WTC11 (cell line): Measurements from ENCODE around the gene RSRC1. TPM values are rescaled to one million over a fixed set of nuclear protein-coding genes. Genes with fewer than 3 reads are reported as not detected.

Experiments
- ATF1 ChIP-seq: sonication (generic); formaldehyde crosslinking; IDR thresholded peaks from 2 replicates; pipeline ENCODE4 v1.8.1; 2023; ENCODE audit warnings: mild to moderate bottlenecking, moderate library complexity, missing genetic modification reagents
- ELF4 ChIP-seq: sonication (generic); formaldehyde crosslinking; IDR thresholded peaks from 2 replicates; pipeline ENCODE4 v1.8.1; 2022; ENCODE audit warnings: low read depth, mild to moderate bottlenecking, moderate library complexity, missing genetic modification reagents
- ETV6 ChIP-seq: sonication (generic); formaldehyde crosslinking; IDR thresholded peaks from 2 replicates; pipeline ENCODE4 v1.8.1; 2022; ENCODE audit warnings: mild to moderate bottlenecking, missing genetic modification reagents
- FOXK1 ChIP-seq: sonication (generic); formaldehyde crosslinking; IDR thresholded peaks from 2 replicates; pipeline ENCODE4 v1.8.0; 2022; ENCODE audit warnings: mild to moderate bottlenecking, moderate library complexity, missing genetic modification reagents
- GRHL2 ChIP-seq: fragments of 250-450 bp; sonication (Bioruptor Pico); IDR thresholded peaks from 2 replicates; pipeline ENCODE4 v1.8.0; 2022; ENCODE audit warnings: mild to moderate bottlenecking, moderate library complexity; ENCODE audit not compliant: insufficient replicate concordance, severe bottlenecking
- GTF2I ChIP-seq: fragments of 250-450 bp; sonication (Bioruptor Pico); conservative IDR thresholded peaks from 2 replicates; pipeline ENCODE4 v1.4.0; 2021; ENCODE audit warnings: mild to moderate bottlenecking
- HMGA2 ChIP-seq: fragments of 250-450 bp; sonication (Bioruptor Pico); IDR thresholded peaks from 2 replicates; pipeline ENCODE4 v1.4.0; 2021; ENCODE audit warnings: mild to moderate bottlenecking, moderate library complexity
- JAZF1 ChIP-seq: fragments of 250-450 bp; sonication (Bioruptor Pico); IDR thresholded peaks from 2 replicates; pipeline ENCODE4 v1.9.0; 2021; ENCODE audit warnings: moderate library complexity, mild to moderate bottlenecking, inconsistent platforms
- JUN ChIP-seq: sonication (generic); formaldehyde crosslinking; IDR thresholded peaks from 2 replicates; pipeline ENCODE4 v1.8.0; 2023; ENCODE audit warnings: mild to moderate bottlenecking, missing genetic modification reagents
- KAT7 ChIP-seq: sonication (generic); formaldehyde crosslinking; IDR thresholded peaks from 2 replicates; pipeline ENCODE4 v1.8.1; 2023; ENCODE audit warnings: missing genetic modification reagents, mild to moderate bottlenecking, borderline replicate concordance
- MXD4 ChIP-seq: fragments of 250-450 bp; sonication (Bioruptor Pico); IDR thresholded peaks from 2 replicates; pipeline ENCODE4 v1.8.0; 2021; ENCODE audit warnings: mild to moderate bottlenecking, moderate library complexity, borderline replicate concordance
- NR1H2 ChIP-seq: sonication (generic); formaldehyde crosslinking; IDR thresholded peaks from 2 replicates; pipeline ENCODE4 v1.9.0; 2021; ENCODE audit warnings: mild to moderate bottlenecking, moderate library complexity, missing genetic modification reagents
- SMAD3 ChIP-seq: sonication (generic); formaldehyde crosslinking; IDR thresholded peaks from 2 replicates; pipeline ENCODE4 v1.8.0; 2022; ENCODE audit warnings: missing genetic modification reagents, mild to moderate bottlenecking, borderline replicate concordance
- SMAD4 ChIP-seq: sonication (generic); formaldehyde crosslinking; IDR thresholded peaks from 2 replicates; pipeline ENCODE4 v1.8.0; 2022; ENCODE audit warnings: mild to moderate bottlenecking, missing genetic modification reagents
- TEAD4 ChIP-seq: sonication (generic); formaldehyde crosslinking; IDR thresholded peaks from 2 replicates; pipeline ENCODE4 v1.8.0; 2022; ENCODE audit warnings: mild to moderate bottlenecking, missing genetic modification reagents
- ZNF219 ChIP-seq: sonication (generic); formaldehyde crosslinking; IDR thresholded peaks from 2 replicates; pipeline ENCODE4 v1.8.0; 2023; ENCODE audit warnings: missing genetic modification reagents, mild to moderate bottlenecking, borderline replicate concordance
- ZNF232 ChIP-seq: sonication (generic); formaldehyde crosslinking; IDR thresholded peaks from 2 replicates; pipeline ENCODE4 v1.8.0; 2022; ENCODE audit warnings: mild to moderate bottlenecking, missing genetic modification reagents
- ZNF317 ChIP-seq: sonication (generic); formaldehyde crosslinking; IDR thresholded peaks from 2 replicates; pipeline ENCODE4 v1.8.1; 2023; ENCODE audit warnings: low read depth, mild to moderate bottlenecking, moderate library complexity, missing genetic modification reagents, borderline replicate concordance
- total RNA-seq: library from RNA; stranded (reverse); gene quantifications from 3 replicates; pipeline ENCODE4 v1.2.3, GENCODE V29; 2021
- TF ChIP-seq, protein P1 (sequence below): sonication (generic); formaldehyde crosslinking; IDR thresholded peaks from 2 replicates; pipeline ENCODE4 v1.8.1; 2023; ENCODE audit warnings: mild to moderate bottlenecking, missing genetic modification reagents
- TF ChIP-seq, protein P2 (sequence below): fragments of 250-450 bp; sonication (Bioruptor Pico); IDR thresholded peaks from 2 replicates; pipeline ENCODE4 v1.9.0; 2021; ENCODE audit warnings: mild to moderate bottlenecking
- TF ChIP-seq, protein P3 (sequence below): sonication (generic); formaldehyde crosslinking; IDR thresholded peaks from 2 replicates; pipeline ENCODE4 v1.8.1; 2022; ENCODE audit warnings: mild to moderate bottlenecking, missing genetic modification reagents, moderate library complexity, borderline replicate concordance
- TF ChIP-seq, protein P4 (sequence below): sonication (generic); formaldehyde crosslinking; IDR thresholded peaks from 2 replicates; pipeline ENCODE4 v1.8.0; 2022; ENCODE audit warnings: mild to moderate bottlenecking, missing genetic modification reagents
- TF ChIP-seq, protein P5 (sequence below): sonication (generic); formaldehyde crosslinking; IDR thresholded peaks from 2 replicates; pipeline ENCODE4 v1.8.1; 2023; ENCODE audit warnings: mild to moderate bottlenecking, missing genetic modification reagents, moderate library complexity
- TF ChIP-seq, protein P6 (sequence below): sonication (generic); formaldehyde crosslinking; IDR thresholded peaks from 2 replicates; pipeline ENCODE4 v1.8.1; 2023; ENCODE audit warnings: mild to moderate bottlenecking, moderate library complexity, missing genetic modification reagents
- TF ChIP-seq, protein P7 (sequence below): sonication (generic); formaldehyde crosslinking; conservative IDR thresholded peaks from 2 replicates; pipeline ENCODE4 v1.8.1; 2022; ENCODE audit warnings: mild to moderate bottlenecking, missing genetic modification reagents
- TF ChIP-seq, protein P8 (sequence below): fragments of 250-450 bp; sonication (Bioruptor Pico); IDR thresholded peaks from 2 replicates; pipeline ENCODE4 v1.8.0; 2021; ENCODE audit warnings: mild to moderate bottlenecking
- TF ChIP-seq, protein P9 (sequence below): sonication (generic); formaldehyde crosslinking; IDR thresholded peaks from 2 replicates; pipeline ENCODE4 v1.8.1; 2022; ENCODE audit warnings: low read depth, mild to moderate bottlenecking, moderate library complexity, missing genetic modification reagents, borderline replicate concordance

The RSRC1 gene
- total RNA-seq, 1 experiment from 2014 or later: 21.3 TPM

DNA sequence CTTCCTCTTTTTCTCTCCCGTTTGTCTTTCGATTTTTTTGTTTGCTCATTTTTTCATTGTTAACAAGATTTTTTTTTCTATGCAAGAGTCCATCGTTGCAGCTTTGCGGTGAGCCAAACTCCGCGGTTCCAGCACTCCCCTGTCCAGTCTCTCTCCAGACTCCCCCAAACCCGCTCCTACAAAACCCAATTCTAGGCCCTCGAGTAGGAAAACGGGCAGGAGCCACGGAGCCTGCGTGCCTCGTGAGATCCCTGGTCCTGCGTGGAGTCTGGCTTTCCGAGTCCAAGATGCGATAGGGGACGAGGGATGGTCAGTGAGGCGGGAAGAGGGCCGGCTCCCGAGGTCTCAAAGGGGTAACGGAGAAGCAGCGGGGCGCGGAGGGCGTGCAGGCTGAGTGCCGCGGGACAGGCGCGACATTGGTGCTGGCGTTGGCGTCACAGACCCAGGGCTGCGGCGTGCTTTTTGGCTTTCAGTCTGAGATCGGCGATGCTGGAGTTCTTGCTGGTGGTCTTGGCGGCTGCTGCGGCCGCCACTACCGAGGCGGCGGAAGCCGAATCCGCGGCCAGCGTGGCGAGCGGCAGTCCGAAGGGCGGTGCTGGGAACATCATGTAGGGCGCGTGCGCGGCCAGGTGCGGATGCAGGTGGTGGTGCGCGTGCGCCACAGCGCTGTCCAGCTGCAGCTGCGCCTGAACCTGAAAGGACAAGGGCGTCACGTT lies 12.1 kb upstream of the RSRC1 start (continued):
- TF ChIP-seq MXD4 (CRISPR knock-in tag) (no peak), GRHL2 (CRISPR knock-in tag) (no peak), SMAD4 (CRISPR knock-in tag) (no peak), ELF4 (CRISPR knock-in tag) (no peak), ZNF219 (CRISPR knock-in tag) (peak; percentile 90; the same call in 1 of the 2 replicates), FOXK1 (CRISPR knock-in tag) (peak; percentile 94), GTF2I (CRISPR knock-in tag) (no peak), KAT7 (CRISPR knock-in tag) (no peak), JUN (CRISPR knock-in tag) (peak; percentile 37; the same call in 1 of the 2 replicates), ZNF317 (CRISPR knock-in tag) (no peak), ZNF232 (CRISPR knock-in tag) (0 out of 2 replicates have a peak, but pooled peaks have one; percentile 68), NR1H2 (no peak), ETV6 (CRISPR knock-in tag) (peak; percentile 74), SMAD3 (CRISPR knock-in tag) (peak; percentile 69; the same call in 1 of the 2 replicates), JAZF1 (no peak), TEAD4 (CRISPR knock-in tag) (no peak), ATF1 (CRISPR knock-in tag) (0 out of 2 replicates have a peak, but pooled peaks have one; percentile 51), HMGA2 (CRISPR knock-in tag) (no peak)
- TF ChIP-seq, protein P1, sequence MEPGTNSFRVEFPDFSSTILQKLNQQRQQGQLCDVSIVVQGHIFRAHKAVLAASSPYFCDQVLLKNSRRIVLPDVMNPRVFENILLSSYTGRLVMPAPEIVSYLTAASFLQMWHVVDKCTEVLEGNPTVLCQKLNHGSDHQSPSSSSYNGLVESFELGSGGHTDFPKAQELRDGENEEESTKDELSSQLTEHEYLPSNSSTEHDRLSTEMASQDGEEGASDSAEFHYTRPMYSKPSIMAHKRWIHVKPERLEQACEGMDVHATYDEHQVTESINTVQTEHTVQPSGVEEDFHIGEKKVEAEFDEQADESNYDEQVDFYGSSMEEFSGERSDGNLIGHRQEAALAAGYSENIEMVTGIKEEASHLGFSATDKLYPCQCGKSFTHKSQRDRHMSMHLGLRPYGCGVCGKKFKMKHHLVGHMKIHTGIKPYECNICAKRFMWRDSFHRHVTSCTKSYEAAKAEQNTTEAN (CRISPR knock-in tag): peak; percentile 87; the same call in 1 of the 2 replicates
- TF ChIP-seq, protein P2, sequence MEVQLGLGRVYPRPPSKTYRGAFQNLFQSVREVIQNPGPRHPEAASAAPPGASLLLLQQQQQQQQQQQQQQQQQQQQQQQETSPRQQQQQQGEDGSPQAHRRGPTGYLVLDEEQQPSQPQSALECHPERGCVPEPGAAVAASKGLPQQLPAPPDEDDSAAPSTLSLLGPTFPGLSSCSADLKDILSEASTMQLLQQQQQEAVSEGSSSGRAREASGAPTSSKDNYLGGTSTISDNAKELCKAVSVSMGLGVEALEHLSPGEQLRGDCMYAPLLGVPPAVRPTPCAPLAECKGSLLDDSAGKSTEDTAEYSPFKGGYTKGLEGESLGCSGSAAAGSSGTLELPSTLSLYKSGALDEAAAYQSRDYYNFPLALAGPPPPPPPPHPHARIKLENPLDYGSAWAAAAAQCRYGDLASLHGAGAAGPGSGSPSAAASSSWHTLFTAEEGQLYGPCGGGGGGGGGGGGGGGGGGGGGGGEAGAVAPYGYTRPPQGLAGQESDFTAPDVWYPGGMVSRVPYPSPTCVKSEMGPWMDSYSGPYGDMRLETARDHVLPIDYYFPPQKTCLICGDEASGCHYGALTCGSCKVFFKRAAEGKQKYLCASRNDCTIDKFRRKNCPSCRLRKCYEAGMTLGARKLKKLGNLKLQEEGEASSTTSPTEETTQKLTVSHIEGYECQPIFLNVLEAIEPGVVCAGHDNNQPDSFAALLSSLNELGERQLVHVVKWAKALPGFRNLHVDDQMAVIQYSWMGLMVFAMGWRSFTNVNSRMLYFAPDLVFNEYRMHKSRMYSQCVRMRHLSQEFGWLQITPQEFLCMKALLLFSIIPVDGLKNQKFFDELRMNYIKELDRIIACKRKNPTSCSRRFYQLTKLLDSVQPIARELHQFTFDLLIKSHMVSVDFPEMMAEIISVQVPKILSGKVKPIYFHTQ (CRISPR knock-in tag): no peak
- TF ChIP-seq, protein P3, sequence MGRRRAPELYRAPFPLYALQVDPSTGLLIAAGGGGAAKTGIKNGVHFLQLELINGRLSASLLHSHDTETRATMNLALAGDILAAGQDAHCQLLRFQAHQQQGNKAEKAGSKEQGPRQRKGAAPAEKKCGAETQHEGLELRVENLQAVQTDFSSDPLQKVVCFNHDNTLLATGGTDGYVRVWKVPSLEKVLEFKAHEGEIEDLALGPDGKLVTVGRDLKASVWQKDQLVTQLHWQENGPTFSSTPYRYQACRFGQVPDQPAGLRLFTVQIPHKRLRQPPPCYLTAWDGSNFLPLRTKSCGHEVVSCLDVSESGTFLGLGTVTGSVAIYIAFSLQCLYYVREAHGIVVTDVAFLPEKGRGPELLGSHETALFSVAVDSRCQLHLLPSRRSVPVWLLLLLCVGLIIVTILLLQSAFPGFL (CRISPR knock-in tag): no peak; the same call in 1 of the 2 replicates
- TF ChIP-seq, protein P4, sequence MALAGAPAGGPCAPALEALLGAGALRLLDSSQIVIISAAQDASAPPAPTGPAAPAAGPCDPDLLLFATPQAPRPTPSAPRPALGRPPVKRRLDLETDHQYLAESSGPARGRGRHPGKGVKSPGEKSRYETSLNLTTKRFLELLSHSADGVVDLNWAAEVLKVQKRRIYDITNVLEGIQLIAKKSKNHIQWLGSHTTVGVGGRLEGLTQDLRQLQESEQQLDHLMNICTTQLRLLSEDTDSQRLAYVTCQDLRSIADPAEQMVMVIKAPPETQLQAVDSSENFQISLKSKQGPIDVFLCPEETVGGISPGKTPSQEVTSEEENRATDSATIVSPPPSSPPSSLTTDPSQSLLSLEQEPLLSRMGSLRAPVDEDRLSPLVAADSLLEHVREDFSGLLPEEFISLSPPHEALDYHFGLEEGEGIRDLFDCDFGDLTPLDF (CRISPR knock-in tag): 0 out of 2 replicates have a peak, but pooled peaks have one; percentile 22
- TF ChIP-seq, protein P5, sequence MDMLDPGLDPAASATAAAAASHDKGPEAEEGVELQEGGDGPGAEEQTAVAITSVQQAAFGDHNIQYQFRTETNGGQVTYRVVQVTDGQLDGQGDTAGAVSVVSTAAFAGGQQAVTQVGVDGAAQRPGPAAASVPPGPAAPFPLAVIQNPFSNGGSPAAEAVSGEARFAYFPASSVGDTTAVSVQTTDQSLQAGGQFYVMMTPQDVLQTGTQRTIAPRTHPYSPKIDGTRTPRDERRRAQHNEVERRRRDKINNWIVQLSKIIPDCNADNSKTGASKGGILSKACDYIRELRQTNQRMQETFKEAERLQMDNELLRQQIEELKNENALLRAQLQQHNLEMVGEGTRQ (CRISPR knock-in tag): peak; percentile 54
- TF ChIP-seq, protein P6, sequence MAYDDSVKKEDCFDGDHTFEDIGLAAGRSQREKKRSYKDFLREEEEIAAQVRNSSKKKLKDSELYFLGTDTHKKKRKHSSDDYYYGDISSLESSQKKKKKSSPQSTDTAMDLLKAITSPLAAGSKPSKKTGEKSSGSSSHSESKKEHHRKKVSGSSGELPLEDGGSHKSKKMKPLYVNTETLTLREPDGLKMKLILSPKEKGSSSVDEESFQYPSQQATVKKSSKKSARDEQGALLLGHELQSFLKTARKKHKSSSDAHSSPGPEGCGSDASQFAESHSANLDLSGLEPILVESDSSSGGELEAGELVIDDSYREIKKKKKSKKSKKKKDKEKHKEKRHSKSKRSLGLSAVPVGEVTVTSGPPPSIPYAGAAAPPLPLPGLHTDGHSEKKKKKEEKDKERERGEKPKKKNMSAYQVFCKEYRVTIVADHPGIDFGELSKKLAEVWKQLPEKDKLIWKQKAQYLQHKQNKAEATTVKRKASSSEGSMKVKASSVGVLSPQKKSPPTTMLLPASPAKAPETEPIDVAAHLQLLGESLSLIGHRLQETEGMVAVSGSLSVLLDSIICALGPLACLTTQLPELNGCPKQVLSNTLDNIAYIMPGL (CRISPR knock-in tag): no peak
- TF ChIP-seq, protein P7, sequence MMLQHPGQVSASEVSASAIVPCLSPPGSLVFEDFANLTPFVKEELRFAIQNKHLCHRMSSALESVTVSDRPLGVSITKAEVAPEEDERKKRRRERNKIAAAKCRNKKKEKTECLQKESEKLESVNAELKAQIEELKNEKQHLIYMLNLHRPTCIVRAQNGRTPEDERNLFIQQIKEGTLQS (CRISPR knock-in tag): no peak
- TF ChIP-seq, protein P8, sequence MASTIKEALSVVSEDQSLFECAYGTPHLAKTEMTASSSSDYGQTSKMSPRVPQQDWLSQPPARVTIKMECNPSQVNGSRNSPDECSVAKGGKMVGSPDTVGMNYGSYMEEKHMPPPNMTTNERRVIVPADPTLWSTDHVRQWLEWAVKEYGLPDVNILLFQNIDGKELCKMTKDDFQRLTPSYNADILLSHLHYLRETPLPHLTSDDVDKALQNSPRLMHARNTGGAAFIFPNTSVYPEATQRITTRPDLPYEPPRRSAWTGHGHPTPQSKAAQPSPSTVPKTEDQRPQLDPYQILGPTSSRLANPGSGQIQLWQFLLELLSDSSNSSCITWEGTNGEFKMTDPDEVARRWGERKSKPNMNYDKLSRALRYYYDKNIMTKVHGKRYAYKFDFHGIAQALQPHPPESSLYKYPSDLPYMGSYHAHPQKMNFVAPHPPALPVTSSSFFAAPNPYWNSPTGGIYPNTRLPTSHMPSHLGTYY (CRISPR knock-in tag): no peak
- TF ChIP-seq, protein P9, sequence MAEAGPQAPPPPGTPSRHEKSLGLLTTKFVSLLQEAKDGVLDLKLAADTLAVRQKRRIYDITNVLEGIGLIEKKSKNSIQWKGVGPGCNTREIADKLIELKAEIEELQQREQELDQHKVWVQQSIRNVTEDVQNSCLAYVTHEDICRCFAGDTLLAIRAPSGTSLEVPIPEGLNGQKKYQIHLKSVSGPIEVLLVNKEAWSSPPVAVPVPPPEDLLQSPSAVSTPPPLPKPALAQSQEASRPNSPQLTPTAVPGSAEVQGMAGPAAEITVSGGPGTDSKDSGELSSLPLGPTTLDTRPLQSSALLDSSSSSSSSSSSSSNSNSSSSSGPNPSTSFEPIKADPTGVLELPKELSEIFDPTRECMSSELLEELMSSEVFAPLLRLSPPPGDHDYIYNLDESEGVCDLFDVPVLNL (CRISPR knock-in tag): no peak
